Measurements from ENCODE around the gene MEIKIN.
A peak's percentile ranks its signal among the peaks of the same experiment; 100 is the strongest.

MEIKIN gene

DNA sequence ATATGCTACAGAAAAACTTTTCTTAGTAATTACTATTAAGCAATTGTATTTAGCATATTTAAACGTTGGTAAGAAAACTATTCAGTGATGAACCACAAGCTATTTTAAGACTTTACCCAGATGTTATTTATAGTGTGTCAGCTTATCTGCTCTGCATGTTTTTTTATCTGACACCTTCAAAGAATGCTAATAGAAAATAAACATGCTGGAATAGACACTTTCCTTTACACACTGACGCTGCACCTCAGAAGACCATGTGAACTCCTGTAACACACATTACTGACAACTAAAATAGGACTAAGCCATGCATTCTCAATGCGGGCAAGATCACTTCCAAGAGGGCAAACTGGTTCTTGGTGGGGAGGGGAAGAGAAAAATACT lies 187.0 kb downstream of the MEIKIN start:
- Histone ChIP-seq H3K27me3 (replicated peaks; ENCODE audit: insufficient read depth, low read length) (no peaks in the 10 kb centered on the region), H3K27ac (ENCODE audit: low read length) (peak overlapping the region; percentile 65), H3K9me2 (replicated peaks; ENCODE audit: insufficient read depth, low read length) (no peaks in the 10 kb centered on the region), H3K4me2 (ENCODE audit: low read depth, low read length) (peak overlapping the region; percentile 91), H3K36me3 (replicated peaks; ENCODE audit: insufficient read depth, low read length) (no peaks in the 10 kb centered on the region), H3K4me3 (ENCODE audit: low read length) (peak overlapping the region; percentile 20; the same call in 1 of the 2 replicates), H3K4me1 (ENCODE audit: low read length) (peaks cover 38% of the 10 kb centered on the region), H3K79me2 (ENCODE audit: low read length) (peaks cover 97% of the 10 kb centered on the region), H3F3A (ENCODE audit: insufficient read depth, low read length) (peaks cover 16% of the 10 kb centered on the region), H4K20me1 (ENCODE audit: insufficient read depth, low read length) (no peaks in the 10 kb centered on the region; the same call in 1 of the 2 replicates), H3K9me3 (replicated peaks; ENCODE audit: insufficient read depth, low read length) (no peaks in the 10 kb centered on the region), H3K9ac (ENCODE audit: low read length) (peak overlapping the region; percentile 20; the same call in 1 of the 2 replicates), H2AFZ (ENCODE audit: low read length) (no peak overlapping the region)
- TF ChIP-seq, protein P1, sequence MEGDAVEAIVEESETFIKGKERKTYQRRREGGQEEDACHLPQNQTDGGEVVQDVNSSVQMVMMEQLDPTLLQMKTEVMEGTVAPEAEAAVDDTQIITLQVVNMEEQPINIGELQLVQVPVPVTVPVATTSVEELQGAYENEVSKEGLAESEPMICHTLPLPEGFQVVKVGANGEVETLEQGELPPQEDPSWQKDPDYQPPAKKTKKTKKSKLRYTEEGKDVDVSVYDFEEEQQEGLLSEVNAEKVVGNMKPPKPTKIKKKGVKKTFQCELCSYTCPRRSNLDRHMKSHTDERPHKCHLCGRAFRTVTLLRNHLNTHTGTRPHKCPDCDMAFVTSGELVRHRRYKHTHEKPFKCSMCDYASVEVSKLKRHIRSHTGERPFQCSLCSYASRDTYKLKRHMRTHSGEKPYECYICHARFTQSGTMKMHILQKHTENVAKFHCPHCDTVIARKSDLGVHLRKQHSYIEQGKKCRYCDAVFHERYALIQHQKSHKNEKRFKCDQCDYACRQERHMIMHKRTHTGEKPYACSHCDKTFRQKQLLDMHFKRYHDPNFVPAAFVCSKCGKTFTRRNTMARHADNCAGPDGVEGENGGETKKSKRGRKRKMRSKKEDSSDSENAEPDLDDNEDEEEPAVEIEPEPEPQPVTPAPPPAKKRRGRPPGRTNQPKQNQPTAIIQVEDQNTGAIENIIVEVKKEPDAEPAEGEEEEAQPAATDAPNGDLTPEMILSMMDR (IDR thresholded peaks at IDR 0.05; ENCODE audit: low read length), result no peak
- no peak for TF ChIP-seq EZH2phosphoT487 (IDR thresholded peaks at IDR 0.05; ENCODE audit: low read length)
- TF ChIP-seq EZH2 (optimal IDR thresholded peaks at IDR 0.05; ENCODE audit: low read depth, low read length), result no peak
- DNase-seq, result peak; percentile 83

DNA sequence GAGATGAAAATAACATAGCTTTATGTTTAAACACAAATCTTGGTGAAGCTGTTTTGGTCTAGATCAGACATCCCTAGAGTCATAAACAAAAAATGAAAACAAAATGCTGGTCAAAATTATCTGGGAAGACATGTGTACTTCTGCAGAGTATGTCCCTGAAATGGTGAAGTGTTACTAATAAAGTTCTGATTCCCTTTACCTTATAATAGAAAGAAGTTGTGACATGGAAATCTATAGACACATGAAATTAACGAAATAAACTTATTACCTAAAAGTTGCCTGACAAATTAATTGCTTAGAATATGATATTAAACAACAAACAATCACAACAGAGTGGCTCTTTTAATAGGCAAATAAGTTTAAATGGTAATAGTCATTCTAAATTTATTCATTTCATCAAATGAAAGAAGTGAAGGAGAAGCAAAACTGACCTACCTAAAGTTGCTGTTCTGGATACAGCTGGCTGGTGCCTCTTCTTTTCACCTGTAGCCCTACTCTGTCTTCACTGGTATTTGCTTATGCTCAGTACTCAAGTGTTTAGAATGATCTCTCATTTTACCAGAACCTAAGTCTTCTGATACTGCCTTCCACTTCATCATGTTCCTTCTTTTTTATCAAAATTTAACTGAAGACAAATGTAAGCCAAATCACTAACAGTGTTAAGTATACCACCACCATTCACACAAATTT lies 187.5 kb downstream of the MEIKIN start:
- no peaks in the 10 kb centered on the region for H3K27me3 ChIP-seq (replicated peaks; ENCODE audit: insufficient read depth, low read length)
- DNase-seq, result peak; percentile 48
- peak overlapping the region; percentile 91 for H3K4me2 ChIP-seq (ENCODE audit: low read depth, low read length)
- no peaks in the 10 kb centered on the region for H3K36me3 ChIP-seq (replicated peaks; ENCODE audit: insufficient read depth, low read length)
- no peaks in the 10 kb centered on the region for H3K9me3 ChIP-seq (replicated peaks; ENCODE audit: insufficient read depth, low read length)
- H4K20me1 ChIP-seq (ENCODE audit: insufficient read depth, low read length), result no peaks in the 10 kb centered on the region; the same call in 1 of the 2 replicates
- no peak overlapping the region for H2AFZ ChIP-seq (ENCODE audit: low read length)
- H3F3A ChIP-seq (ENCODE audit: insufficient read depth, low read length), result peaks cover 16% of the 10 kb centered on the region
- H3K4me1 ChIP-seq (ENCODE audit: low read length), result peaks cover 38% of the 10 kb centered on the region
- H3K9ac ChIP-seq (ENCODE audit: low read length), result no peak overlapping the region
- TF ChIP-seq EZH2 (optimal IDR thresholded peaks at IDR 0.05; ENCODE audit: low read depth, low read length) (no peak), EZH2phosphoT487 (IDR thresholded peaks at IDR 0.05; ENCODE audit: low read length) (no peak)
- TF ChIP-seq, protein P1 (IDR thresholded peaks at IDR 0.05; ENCODE audit: low read length), result no peak
- H3K79me2 ChIP-seq (ENCODE audit: low read length), result peaks cover 97% of the 10 kb centered on the region
- no peaks in the 10 kb centered on the region for H3K9me2 ChIP-seq (replicated peaks; ENCODE audit: insufficient read depth, low read length)
- H3K27ac ChIP-seq (ENCODE audit: low read length), result peak overlapping the region; percentile 65
- H3K4me3 ChIP-seq (ENCODE audit: low read length), result 0 out of 2 replicates have a peak overlapping the region, but pooled peaks have one; percentile 20

Measured in MM.1S (cell line).